Activated CD4-positive, alpha-beta memory T cell treated with anti-CD3 and anti-CD28 coated beads, Interleukin-2, amount 10 ng/mL, durations not matched to agents 7 days and 5 days (primary cell): ENCODE measurements around the gene JMJD6. TPM values are rescaled to one million over a fixed set of nuclear protein-coding genes. Genes with fewer than 3 reads are reported as not detected.
A peak's percentile ranks its signal among the peaks of the same experiment; 100 is the strongest.
"Not testable (repeated sequence)": the region's sequence is repeated elsewhere in the genome, so short reads cannot be mapped to it uniquely, and the experiment has no call there.

Source experiments
- CTCF ChIA-PET: fragments of 350-600 bp; sonication (Branson Sonifier 250); formaldehyde crosslinking; loops from one replicate; lab custom pipeline; 2021; ENCODE audit warnings: antibody characterized with exemption, inconsistent platforms; lab: Charles Lee
- POLR2A ChIA-PET: fragments of 350-600 bp; sonication (Branson Sonifier 250); formaldehyde crosslinking; loops from one replicate; lab custom pipeline; 2021; ENCODE audit warnings: antibody characterized with exemption; lab: Charles Lee
- DNase-seq: peaks from one replicate; pipeline ENCODE4 v3.0.0-alpha.2; 2020
- H3K27ac Mint-ChIP-seq: one replicate; pipeline ENCODE4 v1.8.0; 2021; ENCODE audit warnings: mild to moderate bottlenecking, mixed read lengths
- H3K27me3 Mint-ChIP-seq: one replicate; pipeline ENCODE4 v1.8.0; 2021; ENCODE audit warnings: mixed read lengths
- H3K36me3 Mint-ChIP-seq: one replicate; pipeline ENCODE4 v1.8.0; 2021; ENCODE audit warnings: low read depth, mixed read lengths
- H3K4me1 Mint-ChIP-seq: one replicate; pipeline ENCODE4 v1.8.0; 2021; ENCODE audit warnings: mixed read lengths
- H3K4me3 Mint-ChIP-seq: one replicate; pipeline ENCODE4 v1.8.0; 2021; ENCODE audit warnings: mild to moderate bottlenecking, mixed read lengths
- H3K9me3 Mint-ChIP-seq: one replicate; pipeline ENCODE4 v1.8.0; 2021; ENCODE audit warnings: mixed read lengths
- total RNA-seq, 2 experiments: library from RNA; stranded (reverse); gene quantifications; one replicate each; pipeline ENCODE4 v1.2.3, GENCODE V29; 2021

JMJD6 gene
- total RNA-seq, 2 experiments from 2014 or later, result 66.8 to 68.0 TPM

DNA sequence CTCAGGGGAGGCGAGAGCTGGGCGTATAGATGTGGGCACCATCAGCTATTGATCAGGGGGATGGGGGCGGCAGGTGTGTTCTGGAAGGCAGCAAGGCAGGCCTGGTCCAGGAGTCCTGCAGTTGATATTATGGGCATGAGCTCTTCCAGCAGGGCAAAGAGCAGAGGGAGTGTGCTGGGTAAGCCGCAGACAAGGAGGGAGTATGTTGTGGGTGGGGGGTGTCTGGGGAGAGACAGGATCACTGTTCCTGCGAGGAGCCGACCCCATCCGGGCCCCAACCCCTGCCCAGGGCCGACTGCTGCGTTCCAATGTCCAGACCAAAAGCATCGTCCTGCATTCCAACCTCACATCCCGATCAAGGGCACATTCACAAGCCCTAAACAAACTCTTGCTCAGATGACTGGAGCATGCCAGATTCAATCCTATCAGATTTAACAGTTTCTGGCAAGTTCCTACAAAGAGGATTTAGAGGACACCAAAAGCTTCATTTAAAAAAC lies 24.9 kb downstream of the JMJD6 start:
- no peak for DNase-seq
- H3K27ac Mint-ChIP-seq, result no peak overlapping the region
- no peak overlapping the region for H3K4me3 Mint-ChIP-seq
- POLR2A ChIA-PET, result interaction anchor here (0.7 kb wide), 1 partner anchor 10 kb away, joined by 3 read pairs; the partner anchor contains the start of gene MXRA7
- no peaks in the 10 kb centered on the region for H3K9me3 Mint-ChIP-seq
- H3K4me1 Mint-ChIP-seq, result peaks cover 14% of the 10 kb centered on the region
- CTCF ChIA-PET, result interaction anchor here (1.2 to 2.7 kb wide), 2 partner anchors 12 to 64 kb away, joined by 3 to 12 read pairs; no protein-coding TSS in a partner anchor
- H3K27me3 Mint-ChIP-seq, result peaks cover 2% of the 10 kb centered on the region
- no peaks in the 10 kb centered on the region for H3K36me3 Mint-ChIP-seq

DNA sequence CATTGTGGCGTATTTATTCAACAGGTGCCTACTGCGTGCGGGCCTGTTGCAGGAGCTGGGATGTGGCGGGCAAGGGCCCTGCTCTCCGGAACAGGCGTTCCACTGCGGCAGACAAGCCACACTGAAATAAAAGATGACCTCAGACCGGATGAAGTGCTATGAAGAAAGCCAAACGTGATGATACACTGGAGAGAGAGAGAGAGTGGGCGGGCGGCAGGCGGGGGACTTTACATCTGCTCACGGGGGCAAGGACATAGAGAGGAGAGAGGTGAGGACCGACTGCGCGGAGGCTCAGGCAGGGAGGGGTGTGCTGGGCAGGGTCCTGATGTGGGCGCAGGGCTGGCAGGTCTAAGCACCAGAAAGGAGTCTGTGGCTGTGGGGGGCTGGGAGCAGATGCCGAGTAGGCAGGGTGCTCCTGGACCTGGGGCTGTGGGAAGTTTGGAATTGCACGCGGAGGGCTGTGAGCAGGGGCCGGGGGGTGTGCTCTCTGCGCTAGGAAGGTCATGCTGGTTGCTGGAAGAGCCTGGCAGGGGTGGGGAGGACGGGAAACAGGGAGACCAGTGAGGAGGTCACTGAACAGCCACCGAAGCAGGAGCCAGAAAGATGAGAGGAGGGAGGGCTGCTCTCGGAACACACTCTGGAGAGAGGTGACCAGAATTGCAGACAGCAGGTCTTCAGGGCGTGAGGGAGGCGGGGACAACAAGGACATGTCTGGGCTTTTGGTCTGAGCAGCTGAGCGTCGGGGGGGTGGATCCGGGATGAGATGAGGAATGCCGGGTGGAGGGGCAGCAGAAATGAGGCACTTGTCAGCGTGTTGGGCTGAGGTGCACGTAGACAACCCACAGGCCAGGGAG lies 25.6 kb downstream of the JMJD6 start:
- DNase-seq, result no peak
- Mint-ChIP-seq H3K27ac (no peak overlapping the region), H3K27me3 (peaks cover 2% of the 10 kb centered on the region), H3K4me3 (no peak overlapping the region), H3K4me1 (peaks cover 19% of the 10 kb centered on the region), H3K9me3 (no peaks in the 10 kb centered on the region), H3K36me3 (no peaks in the 10 kb centered on the region)
- ChIA-PET CTCF (no interaction called here), POLR2A (interaction anchor here (0.7 kb wide), 1 partner anchor 10 kb away, joined by 3 read pairs; the partner anchor contains the start of gene MXRA7)

DNA sequence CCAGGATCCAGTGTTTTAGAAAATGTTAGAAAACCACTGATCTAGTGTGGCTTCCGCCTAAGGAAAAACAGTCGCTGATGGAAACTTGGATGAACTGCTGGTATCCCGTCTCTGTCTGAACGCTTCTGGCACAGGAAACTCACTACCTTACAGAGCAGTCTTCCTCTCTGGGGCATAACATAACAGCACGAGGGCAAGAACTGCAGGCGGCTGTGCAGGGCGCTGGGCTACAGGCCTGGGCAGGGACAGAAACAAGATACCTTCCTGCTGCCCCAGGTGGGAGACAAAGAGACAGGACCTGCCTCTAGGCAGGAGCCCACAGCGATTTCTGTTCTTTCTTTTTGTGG lies 26.2 kb downstream of the JMJD6 start:
- H3K27me3 Mint-ChIP-seq, result peaks cover 2% of the 10 kb centered on the region
- ChIA-PET POLR2A (no interaction called here), CTCF (no interaction called here)
- no peaks in the 10 kb centered on the region for H3K9me3 Mint-ChIP-seq
- H3K27ac Mint-ChIP-seq, result no peak overlapping the region
- no peak overlapping the region for H3K4me3 Mint-ChIP-seq
- H3K4me1 Mint-ChIP-seq, result peaks cover 25% of the 10 kb centered on the region
- no peak for DNase-seq
- H3K36me3 Mint-ChIP-seq, result no peaks in the 10 kb centered on the region

DNA sequence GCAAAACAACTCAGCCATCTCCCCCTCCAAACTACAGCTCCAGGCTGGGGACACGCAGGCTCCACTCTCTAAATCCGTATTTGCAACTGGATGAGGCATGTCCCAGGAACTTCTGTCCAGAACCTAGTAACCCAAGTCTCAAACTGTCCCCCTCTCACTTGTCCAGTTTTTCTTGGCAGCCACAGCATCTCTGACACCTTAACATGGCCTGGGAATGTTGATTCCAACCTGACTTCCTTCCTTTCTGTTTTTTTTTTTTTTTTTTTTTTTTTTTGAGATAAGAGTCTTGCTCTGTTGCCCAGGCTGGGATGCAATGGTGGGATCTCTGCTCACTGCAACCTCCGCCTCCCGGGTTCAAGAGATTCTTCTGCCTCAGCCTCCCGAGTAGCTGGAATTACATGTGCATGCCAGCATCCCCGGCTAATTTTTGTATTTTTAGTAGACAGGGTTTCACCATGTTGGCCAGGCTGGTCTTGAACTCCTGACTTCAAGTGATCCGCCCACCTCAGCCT lies 27.9 kb downstream of the JMJD6 start:
- H3K4me3 Mint-ChIP-seq, POLR2A ChIA-PET, H3K27me3 Mint-ChIP-seq, DNase-seq, H3K9me3 Mint-ChIP-seq, H3K36me3 Mint-ChIP-seq, H3K27ac Mint-ChIP-seq: not testable (repeated sequence)
- peaks cover 28% of the 10 kb centered on the region for H3K4me1 Mint-ChIP-seq
- CTCF ChIA-PET, result interaction anchor here (0.7 kb wide), 1 partner anchor 1105 kb away, joined by 4 read pairs; no protein-coding TSS in a partner anchor

DNA sequence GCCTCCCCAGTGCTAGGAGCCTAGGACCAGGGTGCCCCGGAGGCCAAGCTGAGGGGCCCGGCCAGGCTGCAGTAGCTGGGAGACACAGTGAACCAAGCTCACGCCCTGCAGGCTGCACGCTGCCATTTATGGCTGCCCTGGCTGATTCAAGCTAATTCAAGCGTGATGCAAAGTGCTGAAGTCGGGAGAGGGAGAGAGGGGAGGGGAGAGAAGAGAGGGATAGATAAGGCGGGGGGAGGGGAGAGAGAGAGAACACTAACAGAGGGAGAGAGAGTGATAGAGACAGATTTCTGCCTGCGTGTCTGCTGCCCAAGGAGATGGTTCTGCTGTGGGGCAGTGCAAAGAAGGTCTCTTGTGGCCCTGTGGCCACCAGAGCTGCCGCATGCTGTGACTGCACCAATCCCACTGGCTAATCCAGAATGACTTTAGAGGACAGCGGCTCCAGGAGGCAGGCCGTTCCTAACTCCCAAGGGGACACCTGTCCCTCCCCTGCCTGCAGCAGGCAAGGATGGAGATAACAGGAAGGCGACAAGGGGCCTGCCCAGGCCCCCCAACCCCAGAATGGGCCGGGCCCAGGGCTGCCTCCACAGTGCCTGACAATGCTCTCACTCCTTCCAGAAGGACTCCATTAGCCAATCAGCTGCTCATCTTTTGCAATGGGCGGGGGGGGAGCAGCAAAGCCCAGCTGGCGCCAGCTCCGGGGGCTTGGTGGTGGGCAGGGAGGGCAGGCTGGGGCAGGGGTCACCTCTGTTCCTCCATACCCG lies 28.5 kb downstream of the JMJD6 start:
- no peaks in the 10 kb centered on the region for H3K36me3 Mint-ChIP-seq
- CTCF ChIA-PET, result no interaction called here
- no peak overlapping the region for H3K4me3 Mint-ChIP-seq
- no peak overlapping the region for H3K27ac Mint-ChIP-seq
- peaks cover 28% of the 10 kb centered on the region for H3K4me1 Mint-ChIP-seq
- DNase-seq, result no peak
- H3K9me3 Mint-ChIP-seq, result no peaks in the 10 kb centered on the region
- H3K27me3 Mint-ChIP-seq, result peaks cover 2% of the 10 kb centered on the region
- POLR2A ChIA-PET, result no interaction called here

DNA sequence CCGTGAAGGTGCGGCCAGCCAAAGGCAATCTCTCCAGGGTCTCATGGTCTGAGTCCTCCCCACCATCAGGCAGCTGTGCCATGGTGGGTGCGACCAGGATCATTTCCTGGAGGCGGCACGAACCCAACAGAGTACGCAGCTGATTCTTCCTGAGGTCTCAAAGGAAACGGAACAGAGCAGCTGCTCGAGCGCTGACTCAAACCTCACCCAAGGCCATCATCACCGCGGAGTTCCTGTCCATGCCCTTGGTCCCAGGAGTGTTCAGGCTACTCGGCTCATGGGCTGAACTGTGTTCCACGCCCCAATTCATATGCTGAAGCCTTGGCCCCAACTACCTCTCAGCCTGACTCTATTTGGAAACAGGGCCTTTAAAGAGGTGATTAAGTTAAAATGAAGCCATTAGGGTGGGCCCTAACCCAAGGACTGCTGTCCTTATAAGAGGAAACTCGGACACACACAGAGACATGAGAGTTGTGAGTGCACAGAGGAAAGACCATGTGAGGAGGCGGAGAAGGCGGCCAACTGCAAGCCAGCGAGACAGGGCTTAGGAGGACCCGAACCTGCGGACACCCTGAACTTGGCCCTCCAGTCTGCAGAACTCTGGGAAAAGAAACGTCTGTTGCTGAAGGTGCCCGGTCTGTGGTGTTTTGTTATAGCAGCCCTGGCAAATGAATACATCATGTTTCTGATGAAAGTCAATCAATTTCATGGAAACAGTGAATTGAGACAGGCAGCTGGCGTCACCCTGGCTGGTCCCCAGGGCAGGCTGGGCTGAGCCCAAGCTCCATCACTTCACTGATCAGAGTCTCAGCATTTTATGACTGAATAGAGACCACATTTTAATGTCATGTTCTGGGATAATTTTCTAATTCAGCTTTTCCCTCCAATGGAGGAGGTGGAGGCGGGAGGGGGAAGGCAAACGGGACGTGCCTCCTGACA lies 29.4 kb downstream of the JMJD6 start:
- ChIA-PET POLR2A (interaction anchor here (1.3 kb wide), 1 partner anchor 13 kb away, joined by 4 read pairs; no protein-coding TSS in a partner anchor), CTCF (interaction anchor here (0.8 to 1.2 kb wide), 3 partner anchors 16 to 73 kb away, joined by 3 to 5 read pairs (median 3); no protein-coding TSS in a partner anchor)
- H3K9me3 Mint-ChIP-seq, result no peaks in the 10 kb centered on the region
- H3K27ac Mint-ChIP-seq, result peak overlapping the region; percentile 55
- H3K4me1 Mint-ChIP-seq, result peaks cover 28% of the 10 kb centered on the region
- H3K27me3 Mint-ChIP-seq, result peaks cover 2% of the 10 kb centered on the region
- no peaks in the 10 kb centered on the region for H3K36me3 Mint-ChIP-seq
- DNase-seq, result no peak
- H3K4me3 Mint-ChIP-seq, result no peak overlapping the region

DNA sequence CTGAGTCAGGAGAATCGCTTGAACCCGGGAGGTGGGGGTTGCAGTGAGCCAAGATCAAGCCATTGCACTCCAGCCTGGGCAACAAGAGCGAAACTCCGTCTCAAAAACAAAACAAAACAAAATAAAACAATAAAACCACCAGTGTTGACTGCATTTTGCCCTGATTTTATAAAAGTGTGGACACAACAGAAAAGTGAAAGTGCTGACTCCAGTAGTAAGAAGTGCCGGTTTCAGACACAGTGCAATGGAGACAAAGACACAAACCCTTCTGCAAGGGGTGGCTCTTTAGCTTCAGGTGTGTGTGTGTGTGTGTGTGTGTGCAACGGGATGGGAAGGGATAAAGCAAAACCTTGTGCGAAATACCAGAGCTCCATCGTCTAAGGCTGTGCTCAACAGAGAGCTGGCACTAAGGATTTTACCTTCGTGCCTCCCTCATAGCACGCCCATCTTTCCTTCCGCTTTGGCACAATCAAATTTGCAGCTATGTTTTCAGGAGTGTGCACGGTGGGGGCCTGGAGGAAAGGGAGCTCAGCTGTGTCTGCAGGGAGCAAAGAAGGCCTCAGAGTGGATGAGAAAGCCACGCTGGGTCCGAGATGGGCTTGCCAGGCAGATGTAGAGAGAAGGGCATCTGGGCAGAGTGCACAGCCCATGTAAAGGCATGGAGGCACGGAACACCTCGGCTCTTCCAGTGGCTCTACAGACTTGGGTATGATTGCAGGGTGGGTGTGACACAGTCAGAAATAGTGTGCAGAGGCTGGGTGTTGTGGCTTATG lies 31.2 kb downstream of the JMJD6 start:
- CTCF ChIA-PET, result interaction anchor here (1.9 kb wide), 1 partner anchor 14 kb away, joined by 7 read pairs; no protein-coding TSS in a partner anchor
- H3K36me3 Mint-ChIP-seq, result no peaks in the 10 kb centered on the region
- no peak overlapping the region for H3K27ac Mint-ChIP-seq

DNA sequence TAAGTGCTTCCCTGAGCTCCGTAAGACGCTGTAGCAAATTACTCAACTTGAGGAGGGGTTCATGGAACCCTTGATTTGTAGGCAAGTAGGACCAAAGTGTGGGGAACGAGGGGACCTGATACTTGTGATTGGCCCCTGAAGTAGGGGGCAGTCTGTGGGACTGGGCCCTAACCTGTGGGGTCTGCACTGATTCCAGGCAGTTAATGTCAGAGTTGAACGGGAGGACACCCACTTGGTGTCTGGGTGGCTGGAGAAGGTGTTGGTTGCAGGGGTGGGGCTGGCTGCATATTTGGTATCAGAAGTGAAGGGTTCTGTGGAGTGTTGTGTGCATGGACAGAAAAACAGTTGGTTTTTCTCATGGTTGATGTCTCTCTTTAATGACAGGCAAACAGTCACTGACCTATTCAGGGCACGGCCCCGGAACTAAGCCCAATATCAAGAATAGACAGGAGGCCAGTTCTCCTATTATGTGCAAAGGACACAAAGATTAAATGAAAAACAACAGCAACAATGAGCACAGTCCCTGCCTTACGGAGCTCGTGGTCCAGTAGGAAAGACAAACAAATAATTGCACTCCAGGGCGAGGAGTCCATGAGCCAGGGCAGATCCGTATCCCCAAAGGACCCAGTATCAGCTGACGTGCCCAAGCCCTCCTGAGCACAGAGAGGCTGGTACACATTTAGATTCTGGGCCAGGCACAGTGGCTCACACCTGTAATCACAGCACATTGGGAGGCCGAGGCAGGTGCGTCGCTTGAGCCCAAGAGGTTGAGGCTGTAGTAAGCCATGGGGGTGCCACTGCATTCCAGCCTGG lies 34.8 kb downstream of the JMJD6 start:
- H3K4me1 Mint-ChIP-seq, result peaks cover 15% of the 10 kb centered on the region
- ChIA-PET CTCF (interaction anchor here (1.2 to 1.6 kb wide), 2 partner anchors 10 to 68 kb away, joined by 4 to 6 read pairs; no protein-coding TSS in a partner anchor), POLR2A (no interaction called here)
- H3K36me3 Mint-ChIP-seq, result no peaks in the 10 kb centered on the region
- DNase-seq, result no peak
- H3K27me3 Mint-ChIP-seq, result no peaks in the 10 kb centered on the region
- H3K9me3 Mint-ChIP-seq, result no peaks in the 10 kb centered on the region
- no peak overlapping the region for H3K4me3 Mint-ChIP-seq
- H3K27ac Mint-ChIP-seq, result no peak overlapping the region

More for the DNA sequence above, 31.2 kb downstream of the JMJD6 start:
- H3K27me3 Mint-ChIP-seq, result peaks cover 2% of the 10 kb centered on the region
- H3K4me1 Mint-ChIP-seq, result peaks cover 28% of the 10 kb centered on the region
- H3K4me3 Mint-ChIP-seq, result no peak overlapping the region
- no peaks in the 10 kb centered on the region for H3K9me3 Mint-ChIP-seq
- POLR2A ChIA-PET, result interaction anchor here (0.6 kb wide), 1 partner anchor 23 kb away, joined by 3 read pairs; no protein-coding TSS in a partner anchor
- no peak for DNase-seq

DNA sequence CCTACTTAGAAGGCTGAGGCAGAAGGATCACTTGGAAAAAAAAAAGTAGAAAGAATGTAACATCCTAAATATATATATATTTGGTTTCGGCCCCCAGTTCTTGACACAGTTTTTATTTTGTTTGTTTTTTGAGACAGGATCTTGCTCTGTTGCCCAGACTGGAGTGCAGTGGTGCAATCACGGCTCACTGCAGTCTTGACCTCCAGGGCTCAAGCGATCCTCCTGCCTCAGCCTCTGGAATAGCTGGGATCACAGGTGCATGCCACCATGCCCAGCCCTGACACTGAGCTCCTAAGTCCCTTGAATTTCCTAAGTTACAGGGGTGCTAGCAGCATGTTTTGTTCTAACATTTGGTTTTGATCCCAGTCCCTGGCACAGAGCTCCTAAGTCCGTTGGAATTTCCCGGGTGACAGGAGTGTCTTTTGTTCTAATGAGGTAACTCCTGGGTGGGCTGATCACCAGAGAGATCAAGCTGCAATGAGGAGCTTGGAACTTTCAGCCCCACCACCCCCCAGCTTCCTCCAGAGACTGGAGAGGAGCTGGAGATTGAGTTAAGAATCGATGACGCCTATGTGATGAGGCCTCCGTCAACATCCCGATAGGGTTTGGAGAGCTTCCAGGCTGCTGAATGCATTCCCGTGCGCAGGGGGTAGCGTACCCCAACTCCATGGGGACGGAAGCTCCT lies 35.7 kb downstream of the JMJD6 start:
- peaks cover 8% of the 10 kb centered on the region for H3K4me1 Mint-ChIP-seq
- ChIA-PET CTCF (interaction anchor here (1.2 to 1.6 kb wide), 2 partner anchors 9 to 67 kb away, joined by 4 to 6 read pairs; no protein-coding TSS in a partner anchor), POLR2A (no interaction called here)
- no peak overlapping the region for H3K27ac Mint-ChIP-seq
- no peaks in the 10 kb centered on the region for H3K9me3 Mint-ChIP-seq
- no peaks in the 10 kb centered on the region for H3K27me3 Mint-ChIP-seq
- H3K4me3 Mint-ChIP-seq, result no peak overlapping the region
- DNase-seq, result no peak
- no peaks in the 10 kb centered on the region for H3K36me3 Mint-ChIP-seq

DNA sequence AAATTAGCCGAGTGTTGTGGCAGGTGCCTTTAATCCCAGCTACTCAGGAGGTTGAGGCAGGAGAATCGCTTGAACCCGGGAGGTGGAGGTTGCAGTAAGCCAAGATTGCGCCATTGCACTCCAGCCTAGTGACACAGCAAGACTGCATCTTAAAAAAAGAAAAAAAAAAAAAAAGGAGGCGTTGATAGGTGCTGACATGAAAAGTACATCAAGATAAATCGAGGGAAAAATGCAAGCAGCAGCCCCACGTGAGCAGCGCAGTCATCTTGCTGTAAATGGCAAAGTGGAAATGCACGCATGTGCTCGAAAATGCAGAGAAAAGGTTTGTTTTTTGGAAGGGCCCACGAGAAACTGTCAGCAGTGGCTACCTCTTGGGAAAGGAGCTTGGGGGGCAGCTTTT lies 36.5 kb downstream of the JMJD6 start:
- no peak for DNase-seq
- H3K4me3 Mint-ChIP-seq, result no peak overlapping the region
- H3K4me1 Mint-ChIP-seq, result no peaks in the 10 kb centered on the region
- ChIA-PET CTCF (interaction anchor here (1.2 kb wide), 1 partner anchor 66 kb away, joined by 6 read pairs; no protein-coding TSS in a partner anchor), POLR2A (no interaction called here)
- no peak overlapping the region for H3K27ac Mint-ChIP-seq
- H3K36me3 Mint-ChIP-seq, result no peaks in the 10 kb centered on the region
- H3K9me3 Mint-ChIP-seq, result no peaks in the 10 kb centered on the region
- H3K27me3 Mint-ChIP-seq, result no peaks in the 10 kb centered on the region
